MM.1S (cell line): ENCODE results near the gene GRIN1.

Experiments
- DNase-seq: peaks from one replicate; pipeline ENCODE4 v3.0.0-alpha.2; 2015
- H2AFZ ChIP-seq: fragments of 300-600 bp; sonication (generic); 2 replicates; pipeline ENCODE4 v1.6.0; 2016; ENCODE audit warnings: antibody characterized with exemption, low read length
- H3F3A ChIP-seq: fragments of 300-600 bp; sonication (generic); 2 replicates; pipeline ENCODE4 v1.6.1; 2016; ENCODE audit warnings: mild to moderate bottlenecking, antibody characterized with exemption, low read length, moderate library complexity, mixed read lengths; ENCODE audit not compliant: insufficient read depth
- H3K27ac ChIP-seq: fragments of 300-600 bp; sonication (generic); 2 replicates; pipeline ENCODE4 v1.5.1; 2016; ENCODE audit warnings: mild to moderate bottlenecking, low read length
- H3K27me3 ChIP-seq: fragments of 300-600 bp; sonication (generic); replicated peaks from 2 replicates; pipeline ENCODE4 v1.6.0; 2016; ENCODE audit warnings: low read length; ENCODE audit not compliant: insufficient read depth
- H3K36me3 ChIP-seq: fragments of 300-600 bp; sonication (generic); replicated peaks from 2 replicates; pipeline ENCODE4 v1.6.1; 2016; ENCODE audit warnings: mild to moderate bottlenecking, low read length, mixed read lengths; ENCODE audit not compliant: insufficient read depth
- H3K4me1 ChIP-seq: fragments of 300-600 bp; sonication (generic); 2 replicates; pipeline ENCODE4 v1.6.1; 2016; ENCODE audit warnings: low read length, mixed read lengths
- H3K4me2 ChIP-seq: fragments of 300-600 bp; sonication (generic); 2 replicates; pipeline ENCODE4 v1.6.0; 2016; ENCODE audit warnings: low read depth, low read length
- H3K4me3 ChIP-seq: fragments of 300-600 bp; sonication (generic); 2 replicates; pipeline ENCODE4 v1.5.1; 2016; ENCODE audit warnings: low read length, mixed read lengths
- H3K79me2 ChIP-seq: fragments of 300-600 bp; sonication (generic); 2 replicates; pipeline ENCODE4 v1.6.1; 2016; ENCODE audit warnings: mixed run types, low read length, mixed read lengths
- H3K9ac ChIP-seq: fragments of 300-600 bp; sonication (generic); 2 replicates; pipeline ENCODE4 v1.6.1; 2016; ENCODE audit warnings: low read length, mixed read lengths
- H3K9me2 ChIP-seq: fragments of 300-600 bp; sonication (generic); replicated peaks from 2 replicates; pipeline ENCODE4 v1.6.1; 2016; ENCODE audit warnings: mild to moderate bottlenecking, low read length, mixed read lengths; ENCODE audit not compliant: insufficient read depth
- H3K9me3 ChIP-seq: fragments of 300-600 bp; sonication (generic); replicated peaks from 2 replicates; pipeline ENCODE4 v1.6.1; 2016; ENCODE audit warnings: mild to moderate bottlenecking, low read length, mixed read lengths; ENCODE audit not compliant: insufficient read depth
- H4K20me1 ChIP-seq: fragments of 300-600 bp; sonication (generic); 2 replicates; pipeline ENCODE4 v1.6.1; 2016; ENCODE audit warnings: mild to moderate bottlenecking, low read length, moderate library complexity, mixed read lengths; ENCODE audit not compliant: insufficient read depth
- EZH2 ChIP-seq: fragments of 300-600 bp; sonication (generic); optimal IDR thresholded peaks from 2 replicates; pipeline ENCODE3; 2017; ENCODE audit warnings: low read depth, mild to moderate bottlenecking, antibody characterized with exemption, low read length, mixed read lengths
- EZH2phosphoT487 ChIP-seq: fragments of 300-600 bp; sonication (generic); IDR thresholded peaks from 2 replicates; pipeline ENCODE4 v1.6.1; 2018; ENCODE audit warnings: antibody characterized with exemption, low read length
- TF ChIP-seq, protein P1 (sequence below): fragments of 300-600 bp; sonication (generic); IDR thresholded peaks from 2 replicates; pipeline ENCODE4 v1.5.1; 2016; ENCODE audit warnings: antibody characterized with exemption, low read length, mixed read lengths

GRIN1 gene

DNA sequence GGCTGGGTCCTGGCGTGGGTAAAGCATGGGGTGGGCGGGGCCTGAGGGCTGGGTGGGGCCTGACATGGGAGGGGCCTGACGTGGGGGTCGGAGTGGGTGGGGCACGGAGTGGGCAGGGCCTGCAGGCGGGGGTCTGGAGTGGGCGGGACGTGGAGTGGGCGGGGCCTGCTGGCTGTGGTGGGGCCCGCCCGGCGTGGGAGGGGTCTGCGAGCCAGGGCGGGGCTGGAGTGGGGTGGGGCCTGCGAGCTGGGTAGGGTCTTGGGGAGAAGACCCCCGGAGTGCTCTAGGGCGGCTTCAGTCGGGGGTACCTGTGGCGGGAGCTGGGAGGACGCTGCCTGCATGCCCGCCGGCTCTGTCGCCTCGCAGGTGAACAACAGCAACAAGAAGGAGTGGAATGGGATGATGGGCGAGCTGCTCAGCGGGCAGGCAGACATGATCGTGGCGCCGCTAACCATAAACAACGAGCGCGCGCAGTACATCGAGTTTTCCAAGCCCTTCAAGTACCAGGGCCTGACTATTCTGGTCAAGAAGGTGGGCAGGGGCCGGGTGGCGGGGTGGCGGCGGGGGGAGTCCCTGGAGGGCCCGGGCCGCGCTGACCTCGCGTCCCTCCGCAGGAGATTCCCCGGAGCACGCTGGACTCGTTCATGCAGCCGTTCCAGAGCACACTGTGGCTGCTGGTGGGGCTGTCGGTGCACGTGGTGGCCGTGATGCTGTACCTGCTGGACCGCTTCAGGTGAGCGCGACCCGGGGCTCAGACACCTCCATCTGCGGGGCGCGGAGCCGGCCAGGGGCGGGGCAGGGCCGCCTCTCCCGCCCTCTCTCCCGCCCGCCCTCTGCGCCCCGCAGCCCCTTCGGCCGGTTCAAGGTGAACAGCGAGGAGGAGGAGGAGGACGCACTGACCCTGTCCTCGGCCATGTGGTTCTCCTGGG is 22.9 kb downstream of the GRIN1 start:
- DNase-seq = no peak
- Histone ChIP-seq H3K4me2 (no peak overlapping the region), H3K4me3 (no peak overlapping the region), H3K36me3 (no peaks in the 10 kb centered on the region), H3K27ac (no peak overlapping the region), H3K9me2 (no peaks in the 10 kb centered on the region), H3K79me2 (no peaks in the 10 kb centered on the region), H3K4me1 (peaks cover 23% of the 10 kb centered on the region), H3K27me3 (peaks cover 74% of the 10 kb centered on the region), H3K9ac (no peak overlapping the region), H2AFZ (no peak overlapping the region), H3K9me3 (no peaks in the 10 kb centered on the region), H4K20me1 (no peaks in the 10 kb centered on the region), H3F3A (no peaks in the 10 kb centered on the region)
- TF ChIP-seq EZH2 (no peak), EZH2phosphoT487 (no peak)
- TF ChIP-seq, protein P1, sequence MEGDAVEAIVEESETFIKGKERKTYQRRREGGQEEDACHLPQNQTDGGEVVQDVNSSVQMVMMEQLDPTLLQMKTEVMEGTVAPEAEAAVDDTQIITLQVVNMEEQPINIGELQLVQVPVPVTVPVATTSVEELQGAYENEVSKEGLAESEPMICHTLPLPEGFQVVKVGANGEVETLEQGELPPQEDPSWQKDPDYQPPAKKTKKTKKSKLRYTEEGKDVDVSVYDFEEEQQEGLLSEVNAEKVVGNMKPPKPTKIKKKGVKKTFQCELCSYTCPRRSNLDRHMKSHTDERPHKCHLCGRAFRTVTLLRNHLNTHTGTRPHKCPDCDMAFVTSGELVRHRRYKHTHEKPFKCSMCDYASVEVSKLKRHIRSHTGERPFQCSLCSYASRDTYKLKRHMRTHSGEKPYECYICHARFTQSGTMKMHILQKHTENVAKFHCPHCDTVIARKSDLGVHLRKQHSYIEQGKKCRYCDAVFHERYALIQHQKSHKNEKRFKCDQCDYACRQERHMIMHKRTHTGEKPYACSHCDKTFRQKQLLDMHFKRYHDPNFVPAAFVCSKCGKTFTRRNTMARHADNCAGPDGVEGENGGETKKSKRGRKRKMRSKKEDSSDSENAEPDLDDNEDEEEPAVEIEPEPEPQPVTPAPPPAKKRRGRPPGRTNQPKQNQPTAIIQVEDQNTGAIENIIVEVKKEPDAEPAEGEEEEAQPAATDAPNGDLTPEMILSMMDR = no peak

- no peaks in the 10 kb centered on the region for H3K9me3 ChIP-seq
- no peak overlapping the region for H2AFZ ChIP-seq
- no peaks in the 10 kb centered on the region for H4K20me1 ChIP-seq
- no peaks in the 10 kb centered on the region for H3F3A ChIP-seq
- H3K36me3 ChIP-seq = no peaks in the 10 kb centered on the region
- H3K4me1 ChIP-seq = peaks cover 17% of the 10 kb centered on the region
- H3K27me3 ChIP-seq = peaks cover 79% of the 10 kb centered on the region
- H3K27ac ChIP-seq = no peak overlapping the region
- DNase-seq = no peak
- no peak overlapping the region for H3K4me3 ChIP-seq
- no peaks in the 10 kb centered on the region for H3K79me2 ChIP-seq
- TF ChIP-seq EZH2phosphoT487 (no peak), EZH2 (no peak)
- TF ChIP-seq, protein P1 = no peak
- no peaks in the 10 kb centered on the region for H3K9me2 ChIP-seq
- no peak overlapping the region for H3K4me2 ChIP-seq
- no peak overlapping the region for H3K9ac ChIP-seq
Observed at GRCh38 chr9:137162505-137163364, 23.8 kb downstream of the GRIN1 start.

DNA sequence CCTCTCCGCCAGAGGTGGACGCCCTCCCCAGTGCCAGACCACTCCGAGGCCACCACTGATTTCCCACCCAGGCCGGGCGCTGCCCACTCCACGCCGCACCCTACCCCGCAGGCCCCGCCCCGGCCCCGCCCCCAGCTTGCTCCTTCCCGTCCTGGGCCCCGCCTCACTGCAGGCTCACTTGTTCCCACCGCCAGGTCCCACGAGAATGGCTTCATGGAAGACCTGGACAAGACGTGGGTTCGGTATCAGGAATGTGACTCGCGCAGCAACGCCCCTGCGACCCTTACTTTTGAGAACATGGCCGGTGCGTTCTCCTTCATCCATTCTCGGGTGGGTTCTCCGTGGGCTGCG is 24.4 kb downstream of the GRIN1 start:
- DNase-seq = no peak
- Histone ChIP-seq H3K4me1 (peaks cover 11% of the 10 kb centered on the region), H3K4me3 (no peak overlapping the region), H3F3A (no peaks in the 10 kb centered on the region), H2AFZ (no peak overlapping the region), H3K27ac (no peak overlapping the region), H3K9me3 (no peaks in the 10 kb centered on the region), H3K36me3 (no peaks in the 10 kb centered on the region), H4K20me1 (no peaks in the 10 kb centered on the region), H3K4me2 (no peak overlapping the region), H3K79me2 (no peaks in the 10 kb centered on the region), H3K9me2 (no peaks in the 10 kb centered on the region), H3K27me3 (peaks cover 78% of the 10 kb centered on the region), H3K9ac (no peak overlapping the region)
- no peak for TF ChIP-seq EZH2
- TF ChIP-seq, protein P1 = no peak
- TF ChIP-seq EZH2phosphoT487 = no peak
